ENCODE results near the gene PER2. TPM values are rescaled to one million over a fixed set of nuclear protein-coding genes. Genes with fewer than 3 reads are reported as not detected.
A peak's percentile ranks its signal among the peaks of the same experiment; 100 is the strongest.

Gene PER2
- total and polyA plus RNA-seq, 9 of the 15 experiments (the other 6 are each of a cell fraction or from before 2014, with no cell fraction given) = 1.1 to 10.3 (median 2.9) TPM

GRCh38 chr2:238203973-238204683 lies 84.3 kb downstream of the PER2 start (continued):
- TF ChIP-seq REST (IDR thresholded peaks at IDR 0.05; ENCODE audit: borderline replicate concordance) = no peak
- no peak for TF ChIP-seq REST (CRISPR knock-in tag; IDR thresholded peaks at IDR 0.05; ENCODE audit: low read depth)
- no peak for TF ChIP-seq ZNF324 (CRISPR knock-in tag; IDR thresholded peaks at IDR 0.05)
- TF ChIP-seq NFYB (IDR thresholded peaks at IDR 0.05; ENCODE audit: extremely low read depth, insufficient read length) = no peak
- TF ChIP-seq CEBPG (CRISPR knock-in tag; IDR thresholded peaks at IDR 0.05) = no peak
- no peak for TF ChIP-seq CEBPG (tag; conservative IDR thresholded peaks at IDR 0.05 in 1 of 2, IDR thresholded peaks at IDR 0.05 in 1 of 2)
- no peak for TF ChIP-seq ZNF668 (CRISPR knock-in tag; IDR thresholded peaks at IDR 0.05)
- TF ChIP-seq TOE1 (IDR thresholded peaks at IDR 0.05; ENCODE audit: borderline replicate concordance) = no peak
- no peak for TF ChIP-seq TOE1 (CRISPR knock-in tag; IDR thresholded peaks at IDR 0.05; ENCODE audit: borderline replicate concordance, low read depth)
- TF ChIP-seq SREBF2 (CRISPR knock-in tag; IDR thresholded peaks at IDR 0.05) = no peak
- TF ChIP-seq ATF6 (CRISPR knock-in tag; IDR thresholded peaks at IDR 0.05) = no peak
- peak; percentile 59; the same call in 1 of the 2 replicates for TF ChIP-seq ZNF384 (IDR thresholded peaks at IDR 0.05; ENCODE audit: low read depth, low read length)
- no peak; the same call in 1 of the 2 replicates for TF ChIP-seq ZBTB1 (CRISPR knock-in tag; IDR thresholded peaks at IDR 0.05; ENCODE audit: borderline replicate concordance, low read depth)
- no peak for TF ChIP-seq GABPB2 (CRISPR knock-in tag; conservative IDR thresholded peaks at IDR 0.05)
- TF ChIP-seq CHD4 (IDR thresholded peaks at IDR 0.05; ENCODE audit: insufficient read depth, insufficient replicate concordance, low read depth, low read length, poor library complexity, severe bottlenecking) = no peak
- no peak for TF ChIP-seq NBN (IDR thresholded peaks at IDR 0.05; ENCODE audit: low read depth)
- no peak for TF ChIP-seq NFXL1 (CRISPR knock-in tag; IDR thresholded peaks at IDR 0.05)
- no peak for TF ChIP-seq SMARCA5 (IDR thresholded peaks at IDR 0.05)
- no peak for TF ChIP-seq HMG20A (CRISPR knock-in tag; conservative IDR thresholded peaks at IDR 0.05)

Measured in K562 (cell line).